Dermis microvascular lymphatic vessel endothelial cell (primary cell): ENCODE results near the gene DAPK2. TPM values are rescaled to one million over a fixed set of nuclear protein-coding genes. Genes with fewer than 3 reads are reported as not detected.
"Not testable (repeated sequence)": the region's sequence is repeated elsewhere in the genome, so short reads cannot be mapped to it uniquely, and the experiment has no call there.

ENCODE experiments used
- DNase-seq, 2 donors: peaks; one replicate each; pipeline versions ENCODE4 v3.0.0 to v3.0.0-alpha.2; 2010; ENCODE audit warnings: low read depth in 2 of 2
- total RNA-seq: library from RNA; depleted of rRNA; stranded (reverse); fragments of >200 nt; gene quantifications from 2 replicates; pipeline ENCODE4 v1.2.1, GENCODE V29; 2014

Gene DAPK2
- total RNA-seq, 1 donor from 2014 or later: 7.4 TPM

DNA sequence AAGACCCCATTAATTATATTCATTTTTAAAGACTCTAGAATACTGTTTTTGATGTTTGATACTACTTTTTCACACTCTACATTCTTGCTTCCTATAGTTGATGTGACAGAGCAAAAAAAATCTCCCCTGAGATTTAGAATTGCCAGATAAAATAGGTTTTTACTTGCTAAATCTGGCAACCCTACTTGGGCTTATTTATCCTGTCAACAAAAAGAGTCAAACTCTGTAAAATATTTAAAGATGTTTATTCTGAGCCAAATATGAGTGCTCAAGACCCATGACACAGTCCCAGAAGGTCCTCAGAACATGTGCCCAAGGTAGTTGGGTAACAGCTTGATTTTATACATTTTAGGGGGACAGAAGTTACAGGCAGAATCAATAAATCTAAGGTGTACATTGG is 72.3 kb downstream of the DAPK2 start:
- DNase-seq: no peak

- DNase-seq: no peak
Observed at GRCh38 chr15:63973212-63974009, 72.9 kb downstream of the DAPK2 start.

DNA sequence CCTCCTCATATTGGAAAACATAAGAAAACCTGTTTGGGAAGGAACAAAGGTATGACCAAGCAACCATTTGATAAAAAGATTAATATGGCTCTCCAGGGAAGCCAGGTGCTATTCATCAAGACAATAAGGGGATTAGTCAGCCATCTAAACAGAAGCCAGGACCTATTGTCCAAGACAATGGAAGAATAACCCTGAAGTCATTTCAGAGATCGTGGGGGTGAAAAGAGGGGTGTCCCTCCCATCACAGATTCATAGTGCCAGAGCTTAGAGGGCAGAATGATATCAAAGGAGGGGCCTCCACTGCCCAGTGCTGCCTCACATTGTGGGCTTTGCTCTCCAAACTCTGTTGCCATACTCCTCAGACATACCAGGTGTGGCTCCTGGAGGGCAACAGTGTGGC is 73.5 kb downstream of the DAPK2 start:
- peak in 1 of 2 donors; percentile 19 for DNase-seq

DNA sequence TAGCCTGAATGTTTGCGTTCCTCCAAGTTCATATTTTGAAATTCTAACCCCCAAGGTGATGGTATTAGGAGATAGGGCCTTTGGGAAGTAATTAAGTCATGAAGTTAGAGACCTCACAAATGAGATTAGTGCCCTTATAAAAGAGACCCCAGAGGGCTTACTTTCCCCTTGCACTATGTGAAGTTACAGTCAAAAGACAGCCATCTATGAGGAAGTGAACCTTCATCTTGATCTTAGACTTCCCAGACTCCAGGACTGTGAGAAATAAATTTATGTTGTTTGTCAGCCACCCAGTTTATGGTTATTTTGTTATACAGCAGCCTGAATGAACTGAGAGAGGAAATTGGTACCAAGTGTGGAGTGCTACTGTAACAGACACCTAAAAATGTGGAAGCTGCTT is 74.4 kb downstream of the DAPK2 start:
- DNase-seq: no peak

DNA sequence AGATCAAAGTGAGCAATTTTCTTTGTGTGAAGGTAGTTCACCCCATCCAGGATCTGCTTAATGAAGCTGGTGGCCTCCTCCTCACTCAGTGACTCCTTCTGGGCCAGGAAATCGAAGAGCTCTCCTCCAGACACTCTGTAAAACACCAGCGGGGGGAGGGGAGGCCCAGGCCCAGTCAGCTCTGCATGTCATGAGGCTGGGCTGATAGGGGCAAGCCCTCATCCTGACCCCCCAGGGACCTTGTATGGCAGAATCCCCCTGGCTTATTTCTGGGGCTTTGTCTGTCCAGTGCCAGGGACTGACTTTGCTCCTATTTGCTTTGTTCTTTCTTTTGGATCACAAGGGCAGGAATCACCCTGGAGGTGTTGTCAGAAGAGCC is 74.9 kb downstream of the DAPK2 start:
- DNase-seq: no peak

- DNase-seq: no peak
Observed at GRCh38 chr15:63970621-63971426, 75.5 kb downstream of the DAPK2 start.

GRCh38 chr15:63969652-63970421 is 76.4 kb downstream of the DAPK2 start:
- peak in 1 of 2 donors; percentile 43 for DNase-seq

DNA sequence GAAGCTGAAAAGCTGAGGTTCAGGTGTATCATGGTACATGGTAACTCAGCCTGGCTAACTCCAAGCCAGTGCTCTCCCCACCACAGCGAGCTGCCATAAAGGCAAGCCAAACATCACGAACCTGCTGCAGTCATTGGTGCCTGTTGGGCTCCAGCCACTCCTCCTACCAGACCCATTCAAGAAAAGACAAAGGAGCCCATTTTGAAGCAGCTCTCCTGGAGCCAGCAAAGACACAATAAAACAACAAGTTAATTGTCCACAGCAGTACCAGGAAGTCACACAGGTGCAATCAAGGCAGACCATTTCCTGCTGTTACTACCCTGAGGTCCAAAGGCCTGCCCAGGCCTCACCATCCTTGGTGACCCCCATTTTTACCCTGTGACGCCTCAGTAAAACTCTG is 77.6 kb downstream of the DAPK2 start:
- no peak for DNase-seq

DNA sequence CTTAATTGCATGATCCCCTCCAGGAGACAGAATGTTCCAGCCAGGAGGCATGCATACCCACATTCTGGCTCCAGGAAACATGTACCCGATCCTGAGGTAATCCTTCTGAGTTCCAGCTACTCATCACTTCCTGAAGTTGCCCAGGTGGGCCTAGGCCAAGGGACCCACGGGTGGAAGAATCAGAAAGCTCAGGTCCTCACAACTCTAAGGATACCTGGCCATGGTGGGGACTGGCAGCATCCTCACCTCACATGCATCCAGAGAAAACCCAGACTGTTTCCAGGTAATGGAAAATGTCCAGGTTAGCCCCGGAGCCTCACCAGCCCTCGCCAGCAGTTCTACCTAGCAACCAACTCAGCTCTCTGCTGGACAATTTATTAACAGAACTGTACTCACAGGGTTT is 78.2 kb downstream of the DAPK2 start:
- DNase-seq: no peak

DNA sequence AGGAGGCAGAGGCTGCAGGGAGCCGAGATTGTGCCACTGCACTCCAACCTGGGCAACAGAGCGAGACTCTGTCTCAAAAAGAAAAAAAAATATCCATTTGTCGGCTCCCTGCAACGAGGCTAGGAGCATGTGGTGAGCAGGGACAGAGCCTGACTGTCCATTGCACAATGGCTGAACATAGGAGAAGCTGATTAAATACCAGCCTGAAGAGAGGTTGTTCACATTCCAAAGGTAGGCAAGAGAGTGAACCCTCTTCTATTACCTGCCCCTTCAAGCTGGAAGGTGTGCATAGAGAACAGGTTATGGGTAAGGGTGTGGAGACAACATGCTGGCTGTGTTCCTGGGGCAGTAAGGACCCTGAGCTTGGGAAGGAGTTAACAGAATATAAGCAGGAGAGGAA is 78.7 kb downstream of the DAPK2 start:
- DNase-seq: no peak

GRCh38 chr15:63962947-63963721 is 83.2 kb downstream of the DAPK2 start:
- DNase-seq: not testable (repeated sequence)

DNA sequence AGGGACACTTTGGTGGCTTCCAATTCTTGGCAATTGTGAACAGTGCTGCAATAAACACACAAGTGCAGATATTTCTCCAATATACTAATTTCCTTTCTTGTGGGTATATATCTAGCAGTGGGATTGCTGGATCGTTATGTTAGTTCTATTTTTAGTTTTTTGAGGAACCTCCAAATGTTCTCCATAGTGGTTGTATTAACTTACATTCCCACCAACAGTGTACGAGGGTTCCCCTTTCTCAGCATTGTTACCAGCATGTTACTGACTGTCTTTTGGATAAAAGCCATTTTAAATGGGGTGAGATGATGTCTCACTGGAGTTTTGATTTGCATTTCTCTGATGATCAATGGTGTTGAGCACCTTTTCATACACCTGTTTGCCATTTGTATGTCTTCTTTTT is 92.8 kb downstream of the DAPK2 start:
- DNase-seq: no peak

DNA sequence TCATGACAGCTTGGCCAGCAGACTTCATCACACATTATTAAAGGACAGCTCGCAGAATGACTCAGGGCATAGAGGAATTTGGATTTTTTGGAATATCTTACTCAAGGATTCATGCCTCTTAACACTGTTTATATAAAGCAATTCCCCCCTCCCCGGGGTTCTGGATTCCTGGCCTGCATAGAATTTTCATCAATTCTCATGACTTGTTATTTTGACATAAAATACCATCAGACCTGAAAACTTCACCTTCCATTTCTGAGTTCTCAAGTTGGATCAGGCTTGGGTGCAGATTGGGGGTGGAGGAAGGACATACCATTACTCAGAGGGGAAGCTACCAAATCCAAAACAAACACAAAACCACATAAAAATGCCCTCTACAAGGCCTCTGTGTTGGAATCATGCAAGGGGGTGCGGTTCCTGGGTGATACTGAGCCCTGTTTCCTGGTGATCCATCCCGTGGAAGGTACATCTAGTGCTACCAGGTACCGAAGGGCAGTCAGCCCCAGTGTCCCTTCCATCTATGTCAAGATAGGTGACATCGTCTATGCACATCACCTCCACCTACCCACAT is 95.3 kb downstream of the DAPK2 start:
- no peak for DNase-seq

DNA sequence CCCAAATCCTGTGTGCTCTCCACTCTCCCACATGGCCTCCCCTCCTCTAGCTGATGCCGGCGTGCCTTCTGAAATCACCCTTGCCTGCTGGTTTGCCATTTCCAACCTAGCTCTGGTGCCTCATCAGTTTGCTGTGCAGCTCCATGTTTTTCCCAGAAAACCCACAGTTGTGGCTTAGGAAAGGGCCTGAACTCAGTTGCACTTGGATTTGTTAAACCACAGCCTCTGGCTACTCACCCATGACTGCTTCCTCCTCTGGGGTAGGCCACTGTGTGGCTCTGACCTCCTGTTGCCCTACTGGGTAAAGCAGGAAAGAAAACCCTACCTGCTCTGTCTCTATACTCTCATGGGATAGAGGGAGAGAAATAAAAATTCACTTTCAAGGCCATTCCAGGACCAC is 97.3 kb downstream of the DAPK2 start:
- DNase-seq: no peak

GRCh38 chr15:63948436-63948835 is 97.8 kb downstream of the DAPK2 start:
- DNase-seq: no peak

GRCh38 chr15:63947228-63947627 is 99.1 kb downstream of the DAPK2 start:
- no peak for DNase-seq

DNA sequence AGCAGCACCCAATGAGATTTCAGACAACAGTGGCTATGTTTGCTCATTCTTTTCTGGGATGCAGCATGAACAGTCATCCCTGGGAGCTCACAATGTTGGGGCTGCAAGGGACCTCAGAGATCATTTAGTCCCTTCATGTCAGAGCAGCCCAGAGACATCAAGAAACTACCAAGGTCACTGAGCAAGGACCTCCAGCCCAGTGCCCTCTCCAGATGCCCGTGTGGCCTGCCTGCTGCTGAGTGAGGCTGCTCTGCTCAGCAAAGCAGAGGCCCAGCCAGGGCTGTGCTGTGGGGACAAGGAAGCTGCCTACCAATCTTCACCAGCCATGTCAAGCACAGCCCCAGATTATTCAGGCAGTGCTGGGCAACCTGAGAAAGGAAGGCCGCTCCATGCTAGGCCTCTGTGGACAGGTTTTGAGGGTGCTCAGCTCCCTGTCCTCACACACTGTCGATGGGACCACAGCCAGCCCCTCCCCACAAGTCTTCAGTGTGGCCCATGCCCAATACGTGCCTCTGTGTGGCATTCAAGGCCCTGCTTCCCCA is 99.7 kb downstream of the DAPK2 start:
- DNase-seq: no peak

DNA sequence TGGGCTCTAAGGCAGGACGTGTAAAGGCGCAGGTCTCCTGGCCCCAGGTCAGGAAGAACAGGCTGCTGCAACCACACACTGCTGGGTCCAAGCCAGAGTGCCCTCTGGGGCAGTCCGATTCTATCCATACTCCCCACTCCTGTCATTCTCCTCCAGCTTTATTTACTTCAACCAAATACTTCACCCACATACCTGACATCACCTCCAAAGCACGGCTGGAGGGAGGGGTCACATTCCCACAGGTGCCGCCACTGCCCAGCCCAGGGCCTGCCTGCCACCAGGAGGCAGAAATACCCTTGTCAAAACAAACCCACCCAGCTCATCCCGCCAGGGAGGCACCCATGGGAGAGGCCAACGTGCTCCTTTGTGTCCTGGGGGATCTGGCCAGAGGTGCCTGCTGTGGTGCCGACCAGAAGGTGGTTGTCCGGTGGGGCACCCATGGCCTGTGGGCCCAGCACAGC is 100.4 kb downstream of the DAPK2 start:
- DNase-seq: no peak

- peak; percentile 22 to 52 for DNase-seq
Observed at GRCh38 chr15:63945007-63945788, 101.1 kb downstream of the DAPK2 start.

- no peak for DNase-seq
Observed at GRCh38 chr15:63944681-63944955, 101.7 kb downstream of the DAPK2 start.
